ENCODE data around the gene CSMD2.

Gene CSMD2

GRCh38 chr1:33692206-33693188, 472.5 kb downstream of the CSMD2 start:
- TF ChIP-seq CTCF (conservative IDR thresholded peaks at IDR 0.05; ENCODE audit: low read length): no peak
- H3K4me3 ChIP-seq (ENCODE audit: low read length): no peak overlapping the region

GRCh38 chr1:33687000-33687399, 478.0 kb downstream of the CSMD2 start:
- no peak overlapping the region for H3K4me3 ChIP-seq (ENCODE audit: low read length)
- no peak for DNase-seq (ENCODE audit: low read depth)
- no peak for TF ChIP-seq CTCF (conservative IDR thresholded peaks at IDR 0.05; ENCODE audit: low read length)

More at GRCh38 chr1:33692206-33693188, 472.5 kb downstream of the CSMD2 start:
- DNase-seq (ENCODE audit: low read depth): no peak

GRCh38 chr1:33686551-33686950, 478.5 kb downstream of the CSMD2 start:
- TF ChIP-seq CTCF (conservative IDR thresholded peaks at IDR 0.05; ENCODE audit: low read length): no peak
- H3K4me3 ChIP-seq (ENCODE audit: low read length): no peak overlapping the region
- DNase-seq (ENCODE audit: low read depth): no peak

GRCh38 chr1:33685256-33685655, 479.8 kb downstream of the CSMD2 start:
- no peak overlapping the region for H3K4me3 ChIP-seq (ENCODE audit: low read length)
- DNase-seq (ENCODE audit: low read depth): no peak
- TF ChIP-seq CTCF (conservative IDR thresholded peaks at IDR 0.05; ENCODE audit: low read length): no peak

GRCh38 chr1:33684396-33685179, 480.4 kb downstream of the CSMD2 start:
- H3K4me3 ChIP-seq (ENCODE audit: low read length): no peak overlapping the region
- TF ChIP-seq CTCF (conservative IDR thresholded peaks at IDR 0.05; ENCODE audit: low read length): no peak
- peak; percentile 24 for DNase-seq (ENCODE audit: low read depth)

GRCh38 chr1:33683913-33684312, 481.1 kb downstream of the CSMD2 start:
- peak; percentile 68 for DNase-seq (ENCODE audit: low read depth)
- peak; percentile 27; the same call in 1 of the 2 replicates for TF ChIP-seq CTCF (conservative IDR thresholded peaks at IDR 0.05; ENCODE audit: low read length)
- no peak overlapping the region for H3K4me3 ChIP-seq (ENCODE audit: low read length)

All from AG10803 (cell line).